HG03558 (cell line): ENCODE results near the gene SEC24D.
"Not testable (repeated sequence)": the region's sequence is repeated elsewhere in the genome, so short reads cannot be mapped to it uniquely, and the experiment has no call there.

ENCODE experiments used
- ATAC-seq: cut with Tn5 transposase; IDR thresholded peaks from one replicate; pipeline ENCODE4 v1.9.1; 2021; ENCODE audit warnings: moderate number of reproducible peaks; ENCODE audit not compliant: unreplicated experiment; ENCODE audit errors: extremely low read depth

The SEC24D gene

DNA sequence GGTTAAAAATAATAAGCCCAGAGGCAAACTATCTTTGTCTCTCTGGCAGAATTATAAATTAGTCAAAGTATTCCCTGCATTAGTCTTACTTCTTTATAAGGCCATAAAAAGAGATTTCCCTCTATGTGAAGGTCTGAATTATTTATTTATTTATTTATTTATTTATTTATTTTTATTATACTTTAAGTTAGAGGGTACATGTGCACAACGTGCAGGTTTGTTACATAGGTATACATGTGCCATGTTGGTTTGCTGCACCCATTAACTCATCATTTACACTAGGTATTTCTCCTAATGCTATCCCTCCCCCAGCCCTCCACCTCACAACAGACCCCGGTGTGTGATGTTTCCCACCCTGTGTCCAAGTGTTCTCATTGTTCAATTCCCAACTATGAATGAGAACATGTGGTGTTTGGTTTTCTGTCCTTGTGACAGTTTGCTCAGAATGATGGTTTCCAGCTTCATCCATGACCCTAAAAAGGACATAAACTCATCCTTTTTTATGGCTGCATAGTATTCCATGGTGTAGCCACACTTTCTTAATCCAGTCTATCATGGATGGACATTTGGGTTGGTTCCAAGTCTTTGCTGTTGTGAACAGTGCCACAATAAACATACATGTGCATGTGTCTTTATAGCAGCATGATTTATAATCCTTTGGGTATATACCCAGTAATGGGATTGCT lies 58.8 kb downstream of the SEC24D start:
- ATAC-seq, result not testable (repeated sequence)

DNA sequence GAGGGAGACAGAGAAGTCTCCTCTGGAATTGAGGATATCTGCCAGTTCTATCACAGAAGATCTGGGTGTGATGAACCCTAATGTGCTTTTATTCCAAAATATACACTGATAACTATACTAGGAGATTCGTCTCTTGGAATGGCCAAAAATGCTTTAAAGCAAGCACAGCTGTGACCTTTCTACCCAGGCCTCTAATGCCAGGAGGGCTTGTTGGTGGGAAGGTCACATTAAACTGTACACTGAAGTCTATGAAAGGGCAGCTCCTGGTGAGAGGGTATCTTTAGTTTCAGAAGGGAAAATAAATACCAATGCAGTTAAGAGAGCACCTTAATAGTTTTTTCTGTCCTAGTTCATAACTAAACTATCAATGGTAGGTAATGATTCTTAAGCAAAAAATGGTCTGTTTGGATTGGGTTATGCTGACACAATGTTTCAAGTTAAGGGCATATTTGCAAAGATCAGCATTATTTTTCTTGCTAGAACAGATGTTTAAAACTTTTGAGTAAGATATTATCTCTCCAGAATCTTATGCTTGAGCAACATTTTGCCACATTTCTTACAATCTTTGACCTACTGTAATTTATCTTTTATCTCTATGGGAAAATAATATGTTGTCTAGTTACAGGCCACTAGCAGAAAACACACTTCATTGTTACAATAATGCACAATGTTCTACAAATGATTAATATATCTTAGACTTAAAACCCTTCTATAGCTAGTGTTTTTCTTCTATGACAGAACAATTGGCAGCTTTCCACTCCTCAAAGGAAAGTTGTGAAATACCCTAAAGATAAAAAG lies 59.6 kb downstream of the SEC24D start:
- ATAC-seq, result no peak

DNA sequence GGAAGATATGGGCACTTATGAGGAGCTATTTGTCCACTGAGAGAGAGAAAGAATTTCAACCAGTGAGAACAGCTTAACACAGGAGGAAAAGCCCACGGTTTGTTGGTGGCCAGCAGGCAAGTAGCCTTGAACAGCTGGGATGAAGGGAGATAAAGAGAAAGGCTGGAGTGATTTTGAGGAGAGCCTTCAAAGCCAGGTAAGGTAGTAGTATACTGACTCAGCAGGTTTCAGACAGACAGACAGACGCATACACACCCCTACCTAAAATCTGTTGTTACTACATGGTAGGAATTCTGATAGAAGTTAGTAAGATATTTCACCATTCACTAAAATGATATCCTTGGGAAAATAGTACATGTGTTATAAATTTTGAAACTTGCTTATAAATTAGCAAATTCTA lies 60.5 kb downstream of the SEC24D start:
- ATAC-seq, result no peak

DNA sequence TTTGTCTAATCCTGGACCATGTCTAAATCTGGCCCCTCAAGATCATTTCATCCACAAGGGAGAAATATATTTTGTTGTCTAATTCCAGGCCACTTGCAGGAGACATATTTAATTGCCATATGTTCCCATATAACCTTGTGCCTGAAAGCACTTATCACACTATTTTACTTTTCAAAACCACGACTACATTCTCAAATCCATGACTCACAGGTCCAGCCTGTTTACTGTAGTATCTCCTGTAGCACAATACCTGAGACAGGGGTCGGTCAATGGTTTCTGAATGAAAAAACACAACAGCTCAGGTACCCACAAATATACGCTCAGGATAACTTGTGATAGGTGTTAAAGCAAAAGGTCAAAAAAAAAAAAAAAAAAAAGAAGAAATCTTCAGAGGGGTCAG lies 60.9 kb downstream of the SEC24D start:
- ATAC-seq, result no peak

DNA sequence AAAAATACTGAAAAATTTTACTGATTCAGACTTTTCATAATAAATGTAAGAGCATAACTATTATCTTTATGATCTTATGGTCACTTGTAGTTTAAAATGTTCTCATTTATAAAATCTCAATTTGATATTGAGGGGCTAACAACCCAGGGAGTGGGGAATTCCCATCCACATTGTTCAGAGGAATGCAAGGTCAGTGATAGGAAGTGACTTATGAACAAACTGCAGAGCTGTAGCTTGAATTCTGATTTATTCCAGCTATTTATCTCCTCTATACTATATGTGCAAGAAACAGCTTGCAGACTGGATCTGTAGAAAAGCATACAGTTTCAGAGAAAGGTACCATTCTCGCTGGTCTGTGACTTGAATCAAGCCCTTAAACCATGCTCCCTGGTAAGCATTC lies 61.6 kb downstream of the SEC24D start:
- ATAC-seq, result no peak

DNA sequence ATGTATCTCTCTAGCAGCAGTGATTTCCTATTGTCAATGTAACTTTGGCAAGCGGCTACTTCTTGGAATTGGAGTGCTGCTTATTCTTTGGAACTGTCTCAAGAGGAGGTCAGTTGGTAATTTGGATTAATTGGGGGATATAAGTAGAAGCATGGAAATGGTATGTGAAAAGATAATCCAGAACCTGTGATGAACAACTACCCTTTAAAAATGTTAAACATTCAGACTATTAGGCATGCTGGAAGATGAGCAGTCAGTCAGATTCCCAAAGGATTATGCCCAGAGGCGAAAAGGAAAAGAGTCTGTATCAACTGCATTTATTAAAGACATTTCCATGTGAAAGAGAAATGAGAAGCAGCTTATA lies 62.5 kb downstream of the SEC24D start:
- ATAC-seq, result no peak

DNA sequence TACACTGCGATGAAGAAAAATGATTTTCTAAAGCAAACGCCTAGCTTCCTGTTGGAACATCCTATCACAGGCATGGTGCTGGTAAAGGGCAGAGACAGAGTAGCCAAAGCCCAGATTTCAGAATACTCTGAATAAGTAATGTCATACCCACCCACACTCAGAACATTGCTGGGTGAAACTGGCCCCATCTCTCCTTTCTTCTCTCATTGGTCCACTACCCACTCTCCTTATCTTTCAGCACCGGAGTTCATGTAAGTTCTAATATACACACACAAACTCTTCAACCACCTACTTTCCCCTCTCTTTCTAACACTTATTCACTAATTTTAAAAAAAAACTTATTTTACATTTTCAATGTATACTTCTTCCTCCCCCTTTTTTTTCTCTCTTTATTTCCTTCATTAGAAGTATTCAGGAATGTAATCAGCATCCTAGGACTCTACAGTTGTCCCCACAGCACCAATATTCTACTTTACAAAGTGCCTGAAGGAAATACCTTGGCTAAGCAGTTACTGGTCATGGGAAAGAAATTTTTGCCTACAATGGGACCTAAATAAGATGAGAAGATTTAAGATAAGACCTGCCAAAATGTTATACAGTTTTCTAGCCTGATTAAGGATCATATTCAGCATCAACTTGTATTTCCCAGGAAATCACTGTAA lies 63.0 kb downstream of the SEC24D start:
- ATAC-seq, result no peak

DNA sequence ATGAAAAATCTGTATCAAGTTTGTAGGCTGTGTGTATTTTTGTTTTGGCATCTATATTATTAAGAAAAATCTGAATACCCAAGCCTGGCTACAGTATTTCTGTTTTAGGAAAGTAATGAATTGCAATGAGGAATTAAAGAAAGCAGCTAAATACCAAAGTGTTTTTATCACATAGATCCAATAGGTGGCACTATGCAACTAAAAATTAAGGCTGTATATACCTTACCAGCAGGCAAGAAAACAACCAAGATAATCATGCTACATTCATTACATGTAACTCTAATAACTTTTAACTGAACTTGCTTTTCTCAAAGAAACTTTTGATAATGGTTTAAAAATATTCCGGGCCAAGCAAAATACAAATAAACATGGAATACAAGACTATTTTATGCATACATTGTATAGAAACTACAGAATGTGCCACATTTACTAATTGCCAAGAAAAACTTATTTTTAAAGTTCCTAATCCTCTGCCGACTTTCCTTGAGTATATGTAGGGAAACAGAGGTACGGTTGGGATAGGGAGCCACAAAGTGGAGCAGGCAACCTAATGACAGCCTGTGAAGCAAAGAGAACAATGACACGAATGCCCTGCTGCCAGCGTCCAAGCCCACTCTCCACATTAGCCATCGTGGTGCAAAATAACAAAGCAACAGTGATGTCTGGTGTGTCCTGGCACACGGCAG lies 63.7 kb downstream of the SEC24D start:
- no peak for ATAC-seq

DNA sequence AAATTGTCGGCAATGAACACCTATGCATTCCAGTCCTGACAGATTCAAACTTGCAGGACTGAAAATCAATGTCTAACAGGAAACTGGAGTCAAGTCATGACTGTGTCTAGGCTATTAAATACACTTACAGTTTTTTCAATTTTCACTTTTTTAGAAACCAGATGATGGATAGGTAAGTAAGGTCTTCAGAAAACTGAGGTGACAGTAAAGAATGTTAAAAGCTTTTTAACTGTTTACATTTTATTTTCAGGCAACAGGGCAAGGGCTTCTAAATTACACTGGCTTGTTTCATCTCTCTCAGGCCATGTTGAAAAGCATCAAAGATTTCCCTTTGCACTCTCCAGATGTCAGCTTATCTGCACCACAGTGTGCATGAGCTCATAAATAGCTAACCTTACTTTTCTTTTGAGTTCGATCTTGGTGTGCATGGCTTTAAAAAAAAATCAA lies 65.2 kb downstream of the SEC24D start:
- ATAC-seq, result no peak

DNA sequence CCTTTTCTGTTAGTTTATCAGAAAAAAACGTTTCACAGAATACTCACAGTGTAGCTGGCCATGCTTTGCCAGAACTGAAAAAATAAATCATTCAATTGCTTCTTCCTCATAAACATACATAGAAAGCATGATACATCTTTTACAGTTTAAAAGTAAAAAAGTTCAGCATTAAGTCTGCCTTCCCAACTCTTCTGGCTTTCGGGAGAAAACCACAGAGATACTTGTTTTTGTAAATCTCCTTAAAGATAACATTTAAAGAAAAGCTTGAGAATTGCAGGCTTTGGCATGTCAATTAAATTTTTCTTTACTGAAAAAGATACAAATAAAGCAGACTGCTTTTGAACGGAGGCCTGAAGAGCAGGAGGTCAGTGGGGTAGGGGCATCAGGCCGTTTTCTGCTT lies 66.8 kb downstream of the SEC24D start:
- no peak for ATAC-seq

DNA sequence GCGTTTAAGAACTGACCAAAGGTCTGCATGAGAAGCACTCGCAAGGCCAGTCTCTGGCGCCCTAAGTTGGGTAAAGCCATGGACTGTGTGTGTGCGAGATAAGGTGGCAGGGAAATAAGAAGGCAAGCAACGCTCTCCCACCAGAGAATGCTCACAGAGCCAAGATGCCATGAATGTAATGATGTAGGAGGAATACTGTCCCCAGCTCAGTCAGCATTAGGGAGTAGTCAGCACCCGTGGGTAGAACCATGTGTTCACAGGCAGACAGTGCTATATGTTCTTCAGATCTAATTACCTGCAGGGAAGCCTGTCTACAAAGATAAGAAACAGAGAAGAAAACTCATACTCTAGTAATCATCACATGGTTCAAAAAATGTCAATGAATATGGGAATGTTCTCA lies 68.8 kb downstream of the SEC24D start:
- no peak for ATAC-seq

DNA sequence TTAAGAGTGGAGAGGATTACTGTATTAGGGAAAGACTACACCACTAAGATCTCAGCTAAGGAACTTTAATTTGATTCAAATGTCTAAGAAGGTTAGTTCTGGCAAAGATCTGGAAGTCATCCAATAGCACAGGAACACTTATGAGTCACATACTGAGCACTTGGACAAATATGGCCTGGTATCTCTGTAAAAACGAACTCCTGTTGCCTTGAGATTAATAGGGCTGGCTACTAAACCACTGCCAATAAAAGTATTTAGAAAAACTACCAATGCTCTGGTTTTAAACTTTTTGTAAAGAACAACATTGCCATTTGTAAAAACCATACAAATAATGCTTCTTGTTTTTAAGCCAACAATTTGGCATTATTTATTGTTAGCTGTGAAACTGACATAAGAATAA lies 70.5 kb downstream of the SEC24D start:
- no peak for ATAC-seq

DNA sequence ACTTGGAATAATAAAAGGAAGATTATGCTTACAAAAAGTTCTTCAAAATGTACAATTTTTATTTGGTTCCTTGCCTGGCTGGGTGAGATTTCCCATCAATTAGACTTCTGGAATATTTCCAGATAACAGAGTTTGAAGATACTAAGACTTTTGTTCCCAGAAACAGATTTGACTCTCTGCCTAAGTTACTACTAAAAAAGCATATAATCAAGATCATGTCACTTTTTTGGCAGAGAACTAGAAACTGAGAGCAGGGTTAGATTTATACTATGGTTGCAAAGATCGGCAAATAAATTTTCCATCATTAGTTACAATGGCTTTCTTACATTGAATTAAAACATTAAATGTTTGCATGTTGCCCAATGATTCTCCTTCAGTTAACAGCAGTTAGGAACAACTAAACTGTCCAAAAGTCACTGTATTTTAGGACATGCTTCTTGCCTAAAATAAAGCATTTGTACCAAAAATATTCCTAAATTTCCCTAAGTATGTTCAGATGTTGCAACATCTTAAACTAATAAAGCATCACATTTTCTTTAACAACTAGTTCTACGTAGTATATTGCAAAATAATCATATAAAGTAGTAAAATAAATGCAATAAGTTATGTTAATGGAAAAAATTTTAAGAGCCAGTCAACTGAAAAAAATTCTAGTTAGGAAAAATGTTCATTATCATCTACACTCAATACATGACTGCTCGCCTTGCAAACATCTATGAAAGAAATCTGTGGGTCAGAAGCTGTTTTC lies 73.0 kb downstream of the SEC24D start:
- no peak for ATAC-seq

DNA sequence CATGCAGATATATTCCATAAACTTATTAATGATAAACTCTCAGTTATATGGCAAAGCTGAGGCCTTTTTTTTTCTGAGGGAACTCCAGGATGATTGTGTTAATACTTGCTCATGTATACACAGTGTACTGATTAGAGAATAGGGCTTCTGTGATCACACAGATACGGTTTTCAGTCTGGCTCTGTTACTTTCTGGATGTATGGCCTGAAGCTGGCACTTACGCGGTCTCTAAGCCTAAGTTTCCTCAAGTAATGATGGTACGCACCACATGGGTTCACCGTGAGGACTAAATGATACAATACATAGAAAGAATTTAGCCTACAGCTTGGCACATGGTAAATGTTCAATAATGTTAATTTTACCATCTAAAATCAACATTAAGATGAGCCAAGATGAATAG lies 73.8 kb downstream of the SEC24D start:
- no peak for ATAC-seq

DNA sequence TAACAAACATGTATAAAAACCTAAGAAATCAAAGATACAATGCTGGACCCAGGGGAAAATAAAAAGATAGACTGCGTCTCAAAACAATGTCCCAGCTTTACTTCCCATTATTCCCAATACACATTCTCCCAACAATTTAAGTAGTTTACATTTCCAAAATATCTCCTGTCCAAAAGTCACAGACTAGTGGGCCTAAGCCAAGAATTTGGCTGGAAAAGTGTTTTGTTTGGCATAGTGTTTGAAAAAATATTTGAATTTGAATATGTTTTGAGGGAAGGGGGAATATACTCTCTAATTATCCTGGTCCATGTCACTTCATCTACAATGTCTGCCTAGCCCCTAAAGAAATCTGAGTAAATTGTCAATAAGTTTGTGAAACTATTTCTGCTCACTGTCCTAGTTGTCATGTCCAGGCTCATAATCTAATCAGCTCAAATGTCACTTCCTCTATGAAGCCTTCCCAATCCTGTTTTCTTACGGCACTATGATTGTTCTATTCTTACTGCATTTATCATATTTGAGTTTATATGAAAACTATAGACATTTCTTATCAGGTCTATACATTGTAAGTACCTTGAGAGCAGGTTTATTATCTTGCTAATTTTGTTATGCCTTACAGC lies 74.4 kb downstream of the SEC24D start:
- ATAC-seq, result no peak

DNA sequence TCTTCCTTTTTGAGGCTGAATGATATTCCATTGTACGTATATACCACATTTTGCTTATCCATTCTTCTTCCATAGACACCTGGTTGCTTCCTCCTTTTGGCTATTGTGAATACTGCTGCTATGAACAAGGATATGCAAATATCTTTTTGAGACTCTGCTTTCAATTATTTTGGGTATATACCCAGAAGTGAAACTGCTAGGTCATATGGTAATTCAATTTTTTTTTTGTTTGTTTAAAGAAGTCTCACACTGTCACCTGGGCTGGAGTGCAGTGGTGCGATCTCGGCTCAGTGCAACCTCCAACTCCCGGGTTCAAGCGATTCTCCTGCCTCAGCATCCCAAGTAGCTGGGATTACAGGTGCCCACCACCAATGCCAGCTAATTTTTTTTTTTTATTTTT lies 75.4 kb downstream of the SEC24D start:
- peak; percentile 98 for ATAC-seq

DNA sequence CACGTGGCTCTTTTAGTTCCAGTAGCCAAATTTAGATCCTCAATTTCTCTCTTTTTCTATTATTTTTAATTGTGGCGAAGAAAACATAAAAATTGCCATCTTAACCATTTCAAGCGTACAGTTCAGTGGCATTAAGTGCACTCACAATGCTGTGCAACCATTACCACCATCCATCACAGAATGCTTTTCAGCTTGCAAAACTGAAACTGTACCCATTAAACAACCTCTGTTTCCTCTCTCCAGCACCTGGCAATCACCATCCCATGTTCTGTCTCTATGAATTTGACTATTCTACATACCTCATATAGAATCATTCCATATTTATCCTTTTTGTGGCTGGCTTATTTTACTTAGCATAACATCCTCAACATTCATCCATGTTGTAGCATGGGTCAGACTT lies 75.8 kb downstream of the SEC24D start:
- ATAC-seq, result peak; percentile 22

DNA sequence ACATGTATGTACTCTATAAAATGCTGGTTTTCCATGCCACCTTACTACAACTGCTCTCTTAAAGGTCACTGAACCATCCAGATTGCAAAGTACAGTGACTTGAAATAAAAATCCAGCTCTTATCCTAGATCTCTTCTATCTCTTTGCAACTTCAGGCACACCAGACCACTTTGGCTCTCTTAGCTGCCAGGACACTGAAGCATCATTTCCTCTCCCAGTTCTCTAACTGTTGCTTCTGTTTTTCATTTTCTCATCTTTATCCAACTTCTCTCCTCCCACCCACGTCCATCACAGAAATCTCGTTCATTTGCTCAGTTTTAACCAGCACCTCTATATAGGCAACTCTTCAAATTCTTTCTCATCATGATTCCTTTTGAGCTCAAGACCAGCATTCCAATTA lies 76.4 kb downstream of the SEC24D start:
- no peak for ATAC-seq

DNA sequence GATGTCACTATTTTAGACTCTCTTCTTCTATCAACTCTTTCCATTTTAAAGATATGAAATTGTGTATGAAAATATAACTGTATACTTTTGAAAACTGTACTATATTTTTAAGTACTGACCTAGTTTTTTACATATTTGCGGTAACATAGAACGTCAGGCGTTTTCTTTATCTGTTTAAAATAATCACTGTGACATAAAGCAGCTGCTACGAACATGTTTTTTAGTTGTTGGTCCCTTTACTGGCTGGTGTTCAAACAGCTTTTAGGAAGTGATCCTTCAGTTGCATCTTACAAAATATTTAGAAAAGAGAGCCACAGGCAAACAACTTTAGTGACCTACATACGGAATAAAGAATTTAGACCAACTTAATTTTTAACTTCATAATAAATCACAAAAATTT lies 77.6 kb downstream of the SEC24D start:
- ATAC-seq, result no peak

DNA sequence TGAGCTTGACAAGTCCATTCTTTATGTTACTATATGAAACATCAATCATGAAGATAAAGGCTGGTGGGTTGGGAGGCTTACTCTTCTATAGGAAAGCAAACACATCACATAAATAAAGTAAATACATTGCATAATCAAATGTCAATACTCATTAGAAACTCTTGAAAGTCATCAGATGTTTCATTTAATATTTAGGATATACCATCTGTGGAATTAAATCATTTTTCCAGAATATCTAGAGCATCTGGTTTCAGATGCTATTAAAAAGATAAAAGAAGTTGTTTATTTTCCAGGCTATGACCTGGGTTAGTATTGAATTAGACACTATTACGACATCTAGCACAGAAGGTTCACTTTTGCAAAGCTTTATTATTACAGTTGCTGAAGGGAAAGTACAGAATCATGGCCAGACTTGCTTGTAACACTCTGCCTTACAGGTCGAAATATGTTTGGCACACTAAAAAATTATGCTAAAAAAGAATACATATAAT lies 78.1 kb downstream of the SEC24D start:
- no peak for ATAC-seq
